HUES48 (cell line): ENCODE data around the gene HCST.

Experiments used
- H3K27ac ChIP-seq: one replicate; pipeline ENCODE4 v1.7.0; 2013; ENCODE audit warnings: low read depth, low read length, inconsistent platforms
- H3K27me3 ChIP-seq: 2 replicates; pipeline ENCODE4 v1.6.1; 2013; ENCODE audit warnings: mild to moderate bottlenecking, low read length; ENCODE audit not compliant: control insufficient read depth, insufficient read depth
- H3K36me3 ChIP-seq: 2 replicates; pipeline ENCODE4 v1.6.1; 2013; ENCODE audit warnings: low read length; ENCODE audit not compliant: control insufficient read depth, insufficient read depth
- H3K4me1 ChIP-seq: 2 replicates; pipeline ENCODE4 v1.6.1; 2013; ENCODE audit warnings: mild to moderate bottlenecking, low read length; ENCODE audit not compliant: control insufficient read depth, insufficient read depth
- H3K4me3 ChIP-seq: 2 replicates; pipeline ENCODE4 v1.5.1; 2013; ENCODE audit warnings: mild to moderate bottlenecking, low read depth, low read length
- H3K9ac ChIP-seq: 2 replicates; pipeline ENCODE4 v1.6.1; 2013; ENCODE audit warnings: mild to moderate bottlenecking, low read depth, low read length, moderate library complexity
- H3K9me3 ChIP-seq: 2 replicates; pipeline ENCODE4 v1.6.1; 2013; ENCODE audit warnings: low read length; ENCODE audit not compliant: control insufficient read depth, insufficient read depth

Gene HCST, protein sequence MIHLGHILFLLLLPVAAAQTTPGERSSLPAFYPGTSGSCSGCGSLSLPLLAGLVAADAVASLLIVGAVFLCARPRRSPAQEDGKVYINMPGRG

DNA sequence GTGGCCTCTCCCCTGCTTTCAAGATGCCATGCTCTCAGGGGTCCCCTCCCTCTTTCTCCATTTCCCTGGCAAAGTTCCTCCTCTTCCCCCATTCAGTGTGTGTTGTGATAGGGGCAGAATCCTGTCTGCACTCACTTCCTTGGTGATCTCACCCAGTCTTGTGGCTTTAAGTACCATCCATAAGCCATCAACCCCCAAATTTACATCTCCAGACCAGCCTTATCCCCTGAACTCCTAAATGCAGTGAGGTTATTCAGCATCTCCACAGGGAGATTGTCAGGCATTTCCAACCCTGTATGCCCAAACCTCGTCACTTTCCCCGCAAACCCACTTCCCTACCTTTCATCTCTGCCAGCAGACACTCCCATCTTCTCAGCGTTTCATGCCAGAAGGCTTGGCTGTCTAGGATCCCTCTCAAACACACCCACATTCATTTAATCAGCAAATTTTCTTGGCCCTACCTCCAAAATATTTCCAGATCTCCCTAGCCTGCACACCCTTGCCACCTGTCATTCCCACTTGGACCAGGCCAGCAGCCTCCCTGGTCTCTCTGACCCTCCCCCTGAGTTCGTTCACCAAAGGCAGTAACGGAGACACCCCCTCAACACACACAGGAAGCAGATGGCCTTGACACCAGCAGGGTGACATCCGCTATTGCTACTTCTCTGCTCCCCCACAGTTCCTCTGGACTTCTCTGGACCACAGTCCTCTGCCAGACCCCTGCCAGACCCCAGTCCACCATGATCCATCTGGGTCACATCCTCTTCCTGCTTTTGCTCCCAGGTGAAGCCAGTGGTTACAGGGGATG is at the start of gene HCST:
Gene HCST, plus strand, starts transcription at position 676 of the 808 bp plus-strand sequence. Its CDS starts 65 bp downstream, at position 741.
- H3K9me3 ChIP-seq: no peaks in the 10 kb centered on the region
- H3K27me3 ChIP-seq: peaks cover 8% of the 10 kb centered on the region; the same call in 1 of the 2 replicates
- peaks cover 9% of the 10 kb centered on the region; the same call in 1 of the 2 replicates for H3K4me1 ChIP-seq
- H3K36me3 ChIP-seq: peaks cover 12% of the 10 kb centered on the region
- H3K27ac ChIP-seq: peak within 1 kb of the TSS; percentile 2
- peak within 1 kb of the TSS; percentile 68 for H3K4me3 ChIP-seq
- peak within 1 kb of the TSS; percentile 12; the same call in 1 of the 2 replicates for H3K9ac ChIP-seq

DNA sequence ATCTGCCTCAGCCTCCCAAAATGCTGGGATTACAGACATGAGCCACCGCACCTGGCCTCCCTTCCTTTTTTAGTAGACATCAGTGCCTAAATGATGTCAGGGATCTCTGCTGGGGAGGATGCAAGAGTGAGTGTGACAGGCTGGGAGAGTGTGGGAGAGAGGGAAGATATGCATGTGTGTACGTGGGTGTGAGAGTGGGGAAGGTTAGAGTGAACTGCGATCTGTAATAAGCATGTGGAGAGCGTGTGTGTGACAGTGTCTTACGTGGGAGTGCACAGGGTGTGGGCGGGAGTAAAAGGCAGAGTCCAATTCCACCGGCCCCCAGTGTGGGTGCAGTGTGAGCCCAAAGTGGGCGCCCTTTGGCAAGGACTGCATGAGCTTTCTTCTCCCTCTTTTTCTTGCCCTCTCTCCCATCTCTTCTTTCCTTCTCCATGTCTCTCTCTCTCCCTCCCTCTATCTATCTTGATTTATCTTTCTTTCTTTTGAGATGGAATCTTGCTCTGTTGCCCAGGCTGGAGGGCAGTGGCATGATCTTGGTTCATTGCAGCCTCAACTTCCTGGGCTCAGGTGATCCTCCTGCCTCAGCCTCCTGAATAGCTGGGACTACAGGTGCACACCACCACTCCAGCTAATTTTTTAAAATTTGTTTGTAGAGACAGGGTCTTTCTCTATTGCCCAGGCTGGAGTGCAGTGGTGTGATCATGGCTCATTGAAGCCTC is 49.1 kb upstream of the HCST start:
- Histone ChIP-seq H3K27me3 (peaks cover 37% of the 10 kb centered on the region), H3K4me1 (peaks cover 4% of the 10 kb centered on the region; the same call in 1 of the 2 replicates)

DNA sequence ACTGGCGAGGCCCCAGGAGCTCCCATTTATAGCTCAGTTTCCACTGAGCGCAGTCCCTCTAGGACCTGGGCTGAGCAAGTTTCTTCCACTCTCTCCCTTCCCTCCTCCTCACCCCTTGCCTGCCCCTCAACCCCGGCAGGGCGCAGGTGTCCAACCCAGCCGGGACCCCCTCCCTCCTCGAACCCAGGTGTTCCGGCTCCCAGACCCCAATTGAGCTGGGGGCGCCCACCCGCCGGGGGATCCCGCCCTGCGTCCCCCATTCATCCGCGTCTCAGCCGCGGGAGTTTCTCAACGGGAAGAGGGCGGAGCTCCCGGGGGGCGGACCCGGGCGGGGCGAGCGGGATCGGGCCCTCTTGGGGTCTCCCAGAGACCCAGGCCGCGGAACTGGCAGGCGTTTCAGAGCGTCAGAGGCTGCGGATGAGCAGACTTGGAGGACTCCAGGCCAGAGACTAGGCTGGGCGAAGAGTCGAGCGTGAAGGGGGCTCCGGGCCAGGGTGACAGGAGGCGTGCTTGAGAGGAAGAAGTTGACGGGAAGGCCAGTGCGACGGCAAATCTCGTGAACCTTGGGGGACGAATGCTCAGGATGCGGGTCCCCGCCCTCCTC is 45.7 kb upstream of the HCST start, which contains the start of gene KIRREL2:
Gene KIRREL2, plus strand, starts transcription at position 366 of the 604 bp plus-strand sequence. Its CDS starts 209 bp downstream, at position 575.
- H3K27me3 ChIP-seq: peaks cover 72% of the 10 kb centered on the region
- no peaks in the 10 kb centered on the region for H3K36me3 ChIP-seq
- no peak within 1 kb of the TSS for H3K27ac ChIP-seq
- no peak within 1 kb of the TSS for H3K9ac ChIP-seq
- no peaks in the 10 kb centered on the region for H3K9me3 ChIP-seq
- peak within 1 kb of the TSS; percentile 77 for H3K4me3 ChIP-seq
- peaks cover 8% of the 10 kb centered on the region for H3K4me1 ChIP-seq

More for the DNA sequence above, 49.1 kb upstream of the HCST start:
- no peak overlapping the region for H3K4me3 ChIP-seq
- H3K36me3 ChIP-seq: no peaks in the 10 kb centered on the region
- no peaks in the 10 kb centered on the region for H3K9me3 ChIP-seq
- no peak overlapping the region for H3K9ac ChIP-seq
- no peak overlapping the region for H3K27ac ChIP-seq

DNA sequence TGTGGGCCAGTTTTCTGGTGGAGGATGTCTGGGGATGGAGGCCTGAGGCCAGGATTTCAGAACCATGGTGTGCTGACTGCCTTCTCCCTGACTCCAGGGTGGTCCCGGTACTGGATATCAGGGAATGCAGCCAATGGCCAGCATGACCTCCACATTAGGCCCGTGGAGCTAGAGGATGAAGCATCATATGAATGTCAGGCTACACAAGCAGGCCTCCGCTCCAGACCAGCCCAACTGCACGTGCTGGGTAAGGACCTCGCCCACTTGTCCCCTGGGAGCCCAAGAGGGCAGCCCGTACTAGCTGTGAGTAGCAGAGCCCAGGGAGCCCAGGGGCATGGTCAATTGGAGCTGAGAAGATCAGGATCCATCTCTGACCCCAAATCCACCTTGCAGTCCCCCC is 44.0 kb upstream of the HCST start:
- peaks cover 85% of the 10 kb centered on the region for H3K27me3 ChIP-seq
- H3K4me3 ChIP-seq: no peak overlapping the region
- H3K4me1 ChIP-seq: peaks cover 10% of the 10 kb centered on the region
- H3K36me3 ChIP-seq: no peaks in the 10 kb centered on the region
- H3K9me3 ChIP-seq: no peaks in the 10 kb centered on the region
- H3K27ac ChIP-seq: no peak overlapping the region
- no peak overlapping the region for H3K9ac ChIP-seq

DNA sequence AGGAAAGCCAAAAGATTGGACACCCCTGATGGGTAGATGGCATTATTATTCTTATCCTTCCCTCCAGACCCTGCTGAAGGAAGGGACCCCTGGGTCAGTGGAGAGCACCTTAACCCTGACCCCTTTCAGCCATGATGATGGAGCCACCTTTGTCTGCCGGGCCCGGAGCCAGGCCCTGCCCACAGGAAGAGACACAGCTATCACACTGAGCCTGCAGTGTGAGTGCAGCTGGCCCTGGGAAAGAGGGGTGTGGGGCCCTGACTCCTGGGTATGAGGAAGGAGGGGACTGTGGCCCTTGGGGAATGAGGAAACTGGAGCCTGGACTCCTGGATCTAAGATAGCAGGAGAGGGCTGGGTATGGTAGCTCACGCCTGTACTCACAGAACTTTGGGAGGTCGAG is 42.9 kb upstream of the HCST start:
- H3K9ac ChIP-seq: no peak overlapping the region
- H3K27ac ChIP-seq: no peak overlapping the region
- peaks cover 10% of the 10 kb centered on the region for H3K4me1 ChIP-seq
- no peaks in the 10 kb centered on the region for H3K9me3 ChIP-seq
- no peak overlapping the region for H3K4me3 ChIP-seq
- H3K27me3 ChIP-seq: peaks cover 85% of the 10 kb centered on the region
- H3K36me3 ChIP-seq: no peaks in the 10 kb centered on the region

DNA sequence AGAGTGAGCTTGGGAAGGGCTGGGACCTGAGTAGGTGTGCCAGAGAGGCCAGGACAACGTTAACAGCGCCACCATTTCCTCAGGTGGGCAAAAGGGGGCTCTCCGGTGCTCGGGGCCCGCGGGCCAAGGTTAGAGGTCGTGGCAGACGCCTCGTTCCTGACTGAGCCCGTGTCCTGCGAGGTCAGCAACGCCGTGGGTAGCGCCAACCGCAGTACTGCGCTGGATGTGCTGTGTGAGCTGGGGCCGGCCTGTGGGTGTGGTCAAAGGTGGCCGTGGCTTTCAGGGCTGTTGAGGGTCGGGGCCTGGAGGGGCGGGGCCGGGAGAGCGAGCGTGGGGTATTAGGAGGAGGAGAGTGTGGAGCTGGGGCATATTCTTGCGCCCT is 41.9 kb upstream of the HCST start:
- H3K27ac ChIP-seq: no peak overlapping the region
- H3K9ac ChIP-seq: no peak overlapping the region
- peaks cover 77% of the 10 kb centered on the region for H3K27me3 ChIP-seq
- no peaks in the 10 kb centered on the region for H3K9me3 ChIP-seq
- H3K36me3 ChIP-seq: no peaks in the 10 kb centered on the region
- peaks cover 10% of the 10 kb centered on the region for H3K4me1 ChIP-seq
- H3K4me3 ChIP-seq: peak overlapping the region; percentile 64

DNA sequence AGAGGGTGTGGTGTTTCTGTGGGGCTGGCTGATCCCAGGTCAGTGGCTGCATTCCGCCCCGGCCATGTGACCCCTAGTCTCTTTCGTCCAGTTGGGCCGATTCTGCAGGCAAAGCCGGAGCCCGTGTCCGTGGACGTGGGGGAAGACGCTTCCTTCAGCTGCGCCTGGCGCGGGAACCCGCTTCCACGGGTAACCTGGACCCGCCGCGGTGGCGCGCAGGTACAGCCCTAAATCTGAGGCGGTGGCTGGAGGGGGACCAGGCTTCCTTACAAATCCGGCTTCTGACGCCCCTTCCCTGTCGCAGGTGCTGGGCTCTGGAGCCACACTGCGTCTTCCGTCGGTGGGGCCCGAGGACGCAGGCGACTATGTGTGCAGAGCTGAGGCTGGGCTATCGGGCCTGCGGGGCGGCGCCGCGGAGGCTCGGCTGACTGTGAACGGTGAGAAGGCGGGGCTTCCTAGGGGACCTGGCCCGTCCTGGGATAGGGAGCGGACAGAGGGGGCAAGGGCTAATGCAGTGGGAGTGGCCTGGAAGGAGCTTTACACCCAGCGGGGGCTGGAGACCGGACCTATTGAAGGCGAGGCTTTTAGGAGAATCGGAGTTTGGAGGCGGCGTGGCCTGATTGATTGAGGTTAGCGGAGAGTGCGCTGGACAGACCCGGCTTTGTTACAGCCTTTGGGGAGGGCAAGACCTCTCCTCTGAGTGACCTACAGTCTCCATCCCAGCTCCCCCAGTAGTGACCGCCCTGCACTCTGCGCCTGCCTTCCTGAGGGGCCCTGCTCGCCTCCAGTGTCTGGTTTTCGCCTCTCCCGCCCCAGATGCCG is 41.3 kb upstream of the HCST start:
- Histone ChIP-seq H3K9me3 (no peaks in the 10 kb centered on the region), H3K4me3 (peak overlapping the region; percentile 64), H3K27ac (no peak overlapping the region), H3K27me3 (peaks cover 76% of the 10 kb centered on the region), H3K9ac (no peak overlapping the region), H3K4me1 (peaks cover 5% of the 10 kb centered on the region), H3K36me3 (no peaks in the 10 kb centered on the region)

DNA sequence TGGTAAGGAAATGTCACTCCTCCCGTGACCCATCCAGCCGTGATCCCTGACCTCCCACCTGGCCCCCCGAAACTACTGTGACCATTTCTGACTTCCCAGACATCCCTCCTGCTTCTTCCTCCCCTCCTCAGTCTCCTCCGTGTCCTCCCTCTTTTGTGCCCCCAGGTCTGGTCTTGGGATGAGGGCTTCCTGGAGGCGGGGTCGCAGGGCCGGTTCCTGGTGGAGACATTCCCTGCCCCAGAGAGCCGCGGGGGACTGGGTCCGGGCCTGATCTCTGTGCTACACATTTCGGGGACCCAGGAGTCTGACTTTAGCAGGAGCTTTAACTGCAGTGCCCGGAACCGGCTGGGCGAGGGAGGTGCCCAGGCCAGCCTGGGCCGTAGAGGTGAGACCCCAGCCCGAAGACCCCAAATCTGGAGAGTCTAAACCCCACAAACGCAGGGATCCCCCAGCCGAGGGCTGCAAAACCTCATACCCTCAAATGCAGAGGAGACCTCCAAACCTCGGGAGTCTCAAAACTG is 40.6 kb upstream of the HCST start:
- Histone ChIP-seq H3K36me3 (no peaks in the 10 kb centered on the region), H3K9ac (no peak overlapping the region), H3K4me1 (peaks cover 5% of the 10 kb centered on the region), H3K27ac (no peak overlapping the region), H3K27me3 (peaks cover 73% of the 10 kb centered on the region), H3K9me3 (no peaks in the 10 kb centered on the region), H3K4me3 (peak overlapping the region; percentile 64)

DNA sequence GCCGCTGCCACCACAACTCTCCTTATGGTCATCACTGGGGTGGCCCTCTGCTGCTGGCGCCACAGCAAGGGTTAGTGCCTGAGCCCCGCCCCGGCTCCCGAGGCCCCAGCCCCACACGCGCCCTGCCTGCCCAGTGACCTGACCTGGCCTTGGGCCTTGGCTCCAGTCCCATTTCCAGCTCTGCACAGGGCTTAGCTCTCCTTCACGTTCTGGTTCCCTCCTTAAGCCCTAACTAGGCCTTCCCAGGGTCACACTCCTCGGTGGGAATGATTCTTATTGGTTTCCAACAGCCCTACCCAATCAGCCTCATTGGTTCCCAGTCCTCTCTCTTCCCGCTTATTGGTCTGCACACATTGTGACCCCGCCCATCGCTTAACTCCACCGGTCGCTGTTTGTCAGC is 39.8 kb upstream of the HCST start:
- no peak overlapping the region for H3K4me3 ChIP-seq
- H3K27ac ChIP-seq: no peak overlapping the region
- peaks cover 5% of the 10 kb centered on the region for H3K4me1 ChIP-seq
- no peak overlapping the region for H3K9ac ChIP-seq
- no peaks in the 10 kb centered on the region for H3K9me3 ChIP-seq
- H3K27me3 ChIP-seq: peaks cover 73% of the 10 kb centered on the region
- H3K36me3 ChIP-seq: no peaks in the 10 kb centered on the region

DNA sequence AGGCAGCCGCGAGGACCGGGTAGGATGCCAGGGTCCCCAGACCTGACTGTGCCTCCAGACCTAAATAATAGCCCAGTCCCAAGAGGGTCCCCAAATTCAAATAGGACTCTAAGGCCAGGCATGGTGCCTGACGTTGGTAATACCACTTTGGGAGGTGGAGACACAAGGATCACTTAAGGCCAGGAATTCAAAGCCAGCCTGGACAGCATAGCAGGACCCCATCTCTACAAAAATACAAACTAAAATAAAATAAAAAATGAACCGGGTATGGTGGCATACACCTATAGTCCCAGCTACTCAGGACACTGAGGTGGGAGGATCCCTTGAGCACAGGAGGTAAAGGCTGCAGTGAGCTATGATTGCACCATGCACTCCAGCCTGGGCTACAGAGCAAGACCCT is 39.3 kb upstream of the HCST start:
- Histone ChIP-seq H3K36me3 (no peaks in the 10 kb centered on the region), H3K9me3 (no peaks in the 10 kb centered on the region), H3K4me1 (peaks cover 7% of the 10 kb centered on the region), H3K9ac (no peak overlapping the region), H3K27me3 (peaks cover 73% of the 10 kb centered on the region), H3K27ac (no peak overlapping the region), H3K4me3 (no peak overlapping the region)
